A549 (cell line): Measurements from ENCODE around the gene NDUFB4. TPM values are rescaled to one million over a fixed set of nuclear protein-coding genes. Genes with fewer than 3 reads are reported as not detected.

ENCODE experiments used
- ATAC-seq, 2 experiments: fragments of 200-7000 bp in 1 of 2; fragments of >200 bp in 1 of 2; cut with Nextera tagmentation in 1 of 2; cut with Tn5 transposase in 1 of 2; 3 replicates each; pipeline versions ENCODE4 v1.8.0 to v1.9.1; 2018 to 2020; ENCODE audit warnings: mild to moderate bottlenecking in 1 of 2, moderate library complexity in 1 of 2
- CTCF ChIA-PET: fragments of 300-600 bp; sonication (Branson Sonifier 250); formaldehyde crosslinking; extraction: SDS; loops from one replicate; lab custom pipeline; 2021; ENCODE audit warnings: antibody characterized with exemption, inconsistent platforms; lab: Yijun Ruan, JAX
- POLR2A ChIA-PET: fragments of 350-600 bp; formaldehyde crosslinking; extraction: SDS; loops from one replicate; lab custom pipeline; 2021; ENCODE audit warnings: antibody characterized with exemption, inconsistent platforms; lab: Yijun Ruan, JAX
- DNase-seq, 2 experiments: peaks; one replicate each; pipeline versions ENCODE4 v3.0.0 to v3.0.0-alpha.2; 2011 to 2016; ENCODE audit warnings: low read depth in 1 of 2, low spot score in 1 of 2
- FAIRE-seq: peaks from 2 replicates; lab custom pipeline; 2011; peaks lifted over from hg19 to GRCh38; lab: Jason Lieb, UNC
- H3K27ac ChIP-seq, 2 experiments: fragments of >200 bp; sonication (Bioruptor Twin); formaldehyde crosslinking; 3 replicates each; pipeline ENCODE4 v1.5.1; 2016 to 2017
- H3K4me1 ChIP-seq: fragments of >200 bp; sonication (Bioruptor Twin); formaldehyde crosslinking; 3 replicates; pipeline ENCODE4 v1.6.1; 2016
- H3K4me2 ChIP-seq: fragments of >200 bp; sonication (Bioruptor Twin); formaldehyde crosslinking; 3 replicates; pipeline ENCODE4 v1.6.1; 2016
- H3K4me3 ChIP-seq: fragments of >200 bp; sonication (Bioruptor Twin); formaldehyde crosslinking; 3 replicates; pipeline ENCODE4 v1.5.1; 2016
- H3K9me3 ChIP-seq: fragments of >200 bp; sonication (Bioruptor Twin); formaldehyde crosslinking; 3 replicates; pipeline ENCODE4 v1.6.1; 2016
- CBX8 ChIP-seq: fragments of 200-600 bp; sonication (generic); IDR thresholded peaks from 2 replicates; pipeline ENCODE4 v1.6.1; 2016
- CEBPB ChIP-seq, 2 experiments: fragments of >200 bp in 1 of 2; sonication (Bioruptor Twin) in 1 of 2; formaldehyde crosslinking in 1 of 2; IDR thresholded peaks; 2 replicates each; pipeline ENCODE4 v1.6.1; 2012 to 2016
- CHD2 ChIP-seq: fragments of 150-350 bp; IDR thresholded peaks from 2 replicates; pipeline ENCODE4 v1.6.1; 2014; ENCODE audit warnings: low read length; ENCODE audit not compliant: partially characterized antibody
- EHMT2 ChIP-seq: fragments of 200-600 bp; sonication (generic); IDR thresholded peaks from 2 replicates; pipeline ENCODE4 v1.6.1; 2016; ENCODE audit warnings: antibody characterized with exemption, low read depth, mild to moderate bottlenecking, moderate library complexity
- EP300 ChIP-seq, 2 experiments: fragments of >200 bp; sonication (Bioruptor Twin); formaldehyde crosslinking; IDR thresholded peaks; 2 replicates in 1 of 2; 3 replicates in 1 of 2; pipeline ENCODE4 v1.6.1; 2016 to 2017
- ESRRA ChIP-seq: fragments of 150-350 bp; IDR thresholded peaks from 2 replicates; pipeline ENCODE4 v1.6.1; 2014; ENCODE audit warnings: mild to moderate bottlenecking, low read length, borderline replicate concordance
- FOXS1 ChIP-seq: fragments of 250-450 bp; sonication (Bioruptor Pico); IDR thresholded peaks from 2 replicates; pipeline ENCODE4 v1.5.0; 2020; ENCODE audit warnings: mild to moderate bottlenecking, moderate library complexity
- GATA3 ChIP-seq: IDR thresholded peaks from 2 replicates; pipeline ENCODE4 v1.6.1; 2012; ENCODE audit warnings: borderline replicate concordance
- HDAC2 ChIP-seq: fragments of 200-600 bp; sonication (generic); IDR thresholded peaks from 2 replicates; pipeline ENCODE4 v1.6.1; 2016
- HOXB5 ChIP-seq: fragments of 250-450 bp; sonication (Bioruptor Pico); IDR thresholded peaks from 2 replicates; pipeline ENCODE4 v1.5.0; 2020; ENCODE audit warnings: mild to moderate bottlenecking, moderate library complexity
- JUN ChIP-seq, 2 experiments: fragments of >200 bp; sonication (Bioruptor Twin); formaldehyde crosslinking; IDR thresholded peaks; 2 replicates in 1 of 2; 3 replicates in 1 of 2; pipeline ENCODE4 v1.6.1; 2016 to 2017
- JUNB ChIP-seq: fragments of >200 bp; sonication (Bioruptor Twin); formaldehyde crosslinking; IDR thresholded peaks from 2 replicates; pipeline ENCODE4 v1.6.1; 2016
- KDM5A ChIP-seq: fragments of 200-600 bp; sonication (generic); IDR thresholded peaks from 2 replicates; pipeline ENCODE4 v1.6.1; 2016; ENCODE audit warnings: antibody characterized with exemption, mild to moderate bottlenecking
- MYC ChIP-seq: IDR thresholded peaks from 2 replicates; pipeline ENCODE4 v1.6.1; 2012; ENCODE audit warnings: mild to moderate bottlenecking, inconsistent platforms, low read length, improper control_type of control experiment, borderline replicate concordance
- NR3C1 ChIP-seq: fragments of >200 bp; sonication (Bioruptor Twin); formaldehyde crosslinking; IDR thresholded peaks from 3 replicates; pipeline ENCODE4 v1.6.1; 2017
- PHF8 ChIP-seq: fragments of 200-600 bp; sonication (generic); IDR thresholded peaks from 2 replicates; pipeline ENCODE4 v1.6.1; 2016; ENCODE audit warnings: low read depth, mild to moderate bottlenecking, antibody characterized with exemption, moderate library complexity, borderline replicate concordance
- POLR2A ChIP-seq: IDR thresholded peaks from 2 replicates; pipeline ENCODE4 v1.6.1; 2012; ENCODE audit warnings: mild to moderate bottlenecking, low read length
- RAD21 ChIP-seq, 2 experiments: fragments of >200 bp in 1 of 2; sonication (Bioruptor Twin) in 1 of 2; formaldehyde crosslinking in 1 of 2; IDR thresholded peaks in 1 of 2; conservative IDR thresholded peaks in 1 of 2; 2 replicates in 1 of 2; 3 replicates in 1 of 2; pipeline ENCODE4 v1.6.1; 2012 to 2018; ENCODE audit warnings: inconsistent platforms in 1 of 2
- RARB ChIP-seq: fragments of 250-450 bp; sonication (Bioruptor Pico); IDR thresholded peaks from 2 replicates; pipeline ENCODE4 v1.8.0; 2021; ENCODE audit warnings: mild to moderate bottlenecking, moderate library complexity
- RCOR1 ChIP-seq: fragments of 150-350 bp; IDR thresholded peaks from 2 replicates; pipeline ENCODE4 v1.6.1; 2014; ENCODE audit warnings: antibody characterized with exemption, low read length, low read depth
- RFX5 ChIP-seq: fragments of 450-650 bp; IDR thresholded peaks from 2 replicates; pipeline ENCODE4 v1.7.1; 2014; ENCODE audit warnings: antibody characterized with exemption, mild to moderate bottlenecking, moderate library complexity
- ZC3H11A ChIP-seq: fragments of 450-650 bp; IDR thresholded peaks from 2 replicates; pipeline ENCODE4 v1.6.1; 2014; ENCODE audit warnings: antibody characterized with exemption, mild to moderate bottlenecking
- ZFP36 ChIP-seq: fragments of 450-650 bp; IDR thresholded peaks from 2 replicates; pipeline ENCODE4 v1.6.1; 2014; ENCODE audit warnings: borderline replicate concordance; ENCODE audit not compliant: partially characterized antibody
- WGBS: methylation state at CpG from one replicate; pipeline ENCODE4 v1.1.6; 2017; ENCODE audit errors: missing lambda C conversion rate; 5-methylcytosine and 5-hydroxymethylcytosine counted together
- polyA minus RNA-seq: library from RNA; depleted of rRNA, polyadenylated mRNA; stranded (reverse); fragments of >200 nt; gene quantifications from 2 replicates; pipeline ENCODE4 v1.2.3, GENCODE V29; 2011; rRNA and poly(A)+ RNA removed
- polyA plus RNA-seq, 4 experiments: library from polyadenylated mRNA; depleted of rRNA in 3 of 4; stranded (reverse); fragments of >200 nt; fragmentation: RNase III in 1 of 4; extraction: RNeasy Plus Mini Kit Qiagen cat#74134 plus additional on column Dnase treatment in 1 of 4; gene quantifications; 2 replicates in 3 of 4; 3 replicates in 1 of 4; pipeline ENCODE4 v1.2.3, GENCODE V29; 2011 to 2017
- TF ChIP-seq, protein P1 (sequence below): fragments of >200 bp; sonication (Bioruptor Twin); formaldehyde crosslinking; IDR thresholded peaks from 3 replicates; pipeline ENCODE4 v1.6.1; 2016
- TF ChIP-seq, protein P2 (sequence below): IDR thresholded peaks from 2 replicates; pipeline ENCODE4 v1.6.1; 2012; ENCODE audit warnings: low read depth, borderline replicate concordance
- TF ChIP-seq, protein P3 (sequence below): IDR thresholded peaks from 2 replicates; pipeline ENCODE4 v1.6.1; 2012
- TF ChIP-seq, protein P4 (sequence below): IDR thresholded peaks from 2 replicates; pipeline ENCODE4 v1.6.1; 2012
- TF ChIP-seq, protein P5 (sequence below): fragments of 150-350 bp; IDR thresholded peaks from 2 replicates; pipeline ENCODE4 v1.6.1; 2014; ENCODE audit warnings: low read depth, mild to moderate bottlenecking, low read length
- TF ChIP-seq, protein P6 (sequence below): fragments of 250-450 bp; sonication (Bioruptor Pico); IDR thresholded peaks from 2 replicates; pipeline ENCODE4 v1.5.0; 2021; ENCODE audit warnings: mild to moderate bottlenecking, moderate library complexity, borderline replicate concordance

NDUFB4 gene
- polyA plus RNA-seq (2011; rRNA removed) (204 and 239 TPM in 2 replicates), polyA plus RNA-seq (2017; fragmentation: RNase III; extraction: RNeasy Plus Mini Kit Qiagen cat#74134 plus additional on column Dnase treatment) (686 to 747 TPM (median 709 TPM) in 3 replicates), polyA minus RNA-seq (188 and 319 TPM in 2 replicates)
- 366 and 409 TPM in 2 replicates for polyA plus RNA-seq (2012; cell fraction: cytosol; rRNA removed)
- polyA plus RNA-seq (2012; cell fraction: nucleus; rRNA removed) = 180 and 183 TPM in 2 replicates

DNA sequence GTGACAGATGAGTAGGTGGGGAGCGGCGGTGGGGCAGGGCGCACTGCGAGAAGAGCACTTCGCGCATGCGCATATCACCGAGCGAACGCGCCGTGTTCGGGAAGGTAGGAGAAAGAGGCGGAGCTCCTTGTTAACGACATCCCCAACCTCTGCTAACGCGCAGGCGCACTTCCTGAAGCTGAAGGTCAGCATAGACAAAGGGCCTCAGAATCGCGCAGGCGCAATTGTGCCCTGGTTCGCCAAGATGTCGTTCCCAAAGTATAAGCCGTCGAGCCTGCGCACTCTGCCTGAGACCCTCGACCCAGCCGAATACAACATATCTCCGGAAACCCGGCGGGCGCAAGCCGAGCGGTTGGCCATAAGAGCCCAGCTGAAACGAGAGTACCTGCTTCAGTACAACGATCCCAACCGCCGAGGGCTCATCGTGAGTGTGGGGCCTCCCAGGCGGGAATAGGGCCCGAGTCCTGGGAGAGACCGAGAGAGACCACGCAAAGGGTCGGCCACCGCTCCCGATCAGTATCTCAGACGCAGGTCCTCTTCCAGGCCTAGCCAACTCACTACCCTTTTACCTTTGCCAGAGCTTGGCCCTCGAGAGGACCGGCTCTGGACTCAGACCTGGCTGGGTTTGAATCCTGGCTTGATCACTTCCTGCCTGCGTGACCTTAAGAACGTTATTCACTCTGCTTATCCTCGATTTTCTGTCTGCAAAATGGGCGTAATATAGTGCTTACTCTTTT is at the start of gene NDUFB4:
TSS of gene NDUFB4 (plus strand) at position 221 of the 737 bp plus-strand sequence. CDS start at position 245, 24 bp downstream.
- H3K27ac ChIP-seq = peak within 1 kb of the TSS; percentile 94
- H3K4me2 ChIP-seq = peak within 1 kb of the TSS; percentile 76
- peak within 1 kb of the TSS; percentile 81 for H3K4me3 ChIP-seq
- POLR2A ChIA-PET = interaction anchor here (0.6 to 1.8 kb wide), 13 partner anchors 9 to 247 kb away, joined by 3 to 11 read pairs (median 4); partner anchors contain the start of genes GTF2E1, HGD, LRRC58 and RABL3
- peak; percentile 92 to 99 for DNase-seq
- H3K9me3 ChIP-seq = no peaks in the 10 kb centered on the region
- TF ChIP-seq HDAC2 (0 out of 2 replicates have a peak, but pooled peaks have one; percentile 43), CHD2 (no peak), ESRRA (peak; percentile 81; the same call in 1 of the 2 replicates), PHF8 (peak; percentile 77), JUN (IDR thresholded peaks at IDR 0.05) (peak in 1 of 2 experiments; percentile 76; a peak in 3 of 5 replicates), ZFP36 (no peak), RCOR1 (no peak), KDM5A (peak; percentile 69; the same call in 1 of the 2 replicates), NR3C1 (no peak), GATA3 (no peak), CBX8 (no peak), MYC (no peak), CEBPB (IDR thresholded peaks at IDR 0.05) (no peak), POLR2A (peak; percentile 75)
- TF ChIP-seq, protein P1, sequence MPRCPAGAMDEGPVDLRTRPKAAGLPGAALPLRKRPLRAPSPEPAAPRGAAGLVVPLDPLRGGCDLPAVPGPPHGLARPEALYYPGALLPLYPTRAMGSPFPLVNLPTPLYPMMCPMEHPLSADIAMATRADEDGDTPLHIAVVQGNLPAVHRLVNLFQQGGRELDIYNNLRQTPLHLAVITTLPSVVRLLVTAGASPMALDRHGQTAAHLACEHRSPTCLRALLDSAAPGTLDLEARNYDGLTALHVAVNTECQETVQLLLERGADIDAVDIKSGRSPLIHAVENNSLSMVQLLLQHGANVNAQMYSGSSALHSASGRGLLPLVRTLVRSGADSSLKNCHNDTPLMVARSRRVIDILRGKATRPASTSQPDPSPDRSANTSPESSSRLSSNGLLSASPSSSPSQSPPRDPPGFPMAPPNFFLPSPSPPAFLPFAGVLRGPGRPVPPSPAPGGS = peak; percentile 56; the same call in 1 of the 3 replicates
- TF ChIP-seq, protein P2, sequence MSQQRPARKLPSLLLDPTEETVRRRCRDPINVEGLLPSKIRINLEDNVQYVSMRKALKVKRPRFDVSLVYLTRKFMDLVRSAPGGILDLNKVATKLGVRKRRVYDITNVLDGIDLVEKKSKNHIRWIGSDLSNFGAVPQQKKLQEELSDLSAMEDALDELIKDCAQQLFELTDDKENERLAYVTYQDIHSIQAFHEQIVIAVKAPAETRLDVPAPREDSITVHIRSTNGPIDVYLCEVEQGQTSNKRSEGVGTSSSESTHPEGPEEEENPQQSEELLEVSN = 0 out of 2 replicates have a peak, but pooled peaks have one; percentile 26
- TF ChIP-seq, protein P3, sequence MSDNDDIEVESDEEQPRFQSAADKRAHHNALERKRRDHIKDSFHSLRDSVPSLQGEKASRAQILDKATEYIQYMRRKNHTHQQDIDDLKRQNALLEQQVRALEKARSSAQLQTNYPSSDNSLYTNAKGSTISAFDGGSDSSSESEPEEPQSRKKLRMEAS = peak; percentile 48
- ATAC-seq = peak; percentile 94 to 98
- CTCF ChIA-PET = interaction anchor here (1.2 to 2.4 kb wide), 3 partner anchors 26 to 199 kb away, joined by 3 to 5 read pairs (median 5); no protein-coding TSS in a partner anchor
- H3K4me1 ChIP-seq = peaks cover 12% of the 10 kb centered on the region; the same call in 2 of the 3 replicates
- peak; percentile 99 for FAIRE-seq
- 1% methylated on average over 49 of the region's 53 CpGs for WGBS

DNA sequence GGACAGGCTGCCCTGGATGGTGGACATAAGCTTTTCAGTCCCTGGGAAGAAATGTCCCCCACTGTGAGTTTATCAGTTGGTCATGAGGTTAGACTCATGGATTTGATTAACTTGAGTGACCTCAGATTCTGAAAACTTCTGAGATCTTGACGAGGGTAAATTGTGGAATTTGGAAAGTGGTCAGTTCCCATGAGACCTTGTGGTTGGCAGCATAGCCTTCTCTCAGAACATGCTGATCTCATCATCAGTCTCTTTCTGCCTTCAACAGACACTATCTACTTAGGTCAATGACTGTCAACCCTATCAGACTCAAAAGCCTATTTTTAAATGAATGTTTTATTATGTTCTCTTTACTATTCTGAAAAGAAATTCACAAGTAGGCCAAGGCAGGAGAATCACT is 45.6 kb upstream of the NDUFB4 start:
- Histone ChIP-seq H3K27ac (no peak overlapping the region), H3K9me3 (no peaks in the 10 kb centered on the region), H3K4me3 (no peak overlapping the region), H3K4me2 (no peak overlapping the region), H3K4me1 (no peaks in the 10 kb centered on the region)
- ATAC-seq (no peak), DNase-seq (no peak), FAIRE-seq (no peak)
- 50% methylated on average over 1 of the region's 1 CpG for WGBS
- ChIA-PET POLR2A (no interaction called here), CTCF (interaction anchor here (0.9 to 10.7 kb wide), 2 partner anchors 9 to 133 kb away, joined by 3 to 73 read pairs; no protein-coding TSS in a partner anchor)
- TF ChIP-seq EHMT2 = no peak
- no peak for TF ChIP-seq POLR2A
- no peak for TF ChIP-seq CHD2
- no peak for TF ChIP-seq HOXB5
- TF ChIP-seq, protein P4, sequence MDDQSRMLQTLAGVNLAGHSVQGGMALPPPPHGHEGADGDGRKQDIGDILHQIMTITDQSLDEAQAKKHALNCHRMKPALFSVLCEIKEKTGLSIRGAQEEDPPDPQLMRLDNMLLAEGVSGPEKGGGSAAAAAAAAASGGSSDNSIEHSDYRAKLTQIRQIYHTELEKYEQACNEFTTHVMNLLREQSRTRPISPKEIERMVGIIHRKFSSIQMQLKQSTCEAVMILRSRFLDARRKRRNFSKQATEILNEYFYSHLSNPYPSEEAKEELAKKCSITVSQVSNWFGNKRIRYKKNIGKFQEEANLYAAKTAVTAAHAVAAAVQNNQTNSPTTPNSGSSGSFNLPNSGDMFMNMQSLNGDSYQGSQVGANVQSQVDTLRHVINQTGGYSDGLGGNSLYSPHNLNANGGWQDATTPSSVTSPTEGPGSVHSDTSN = no peak
- no peak for TF ChIP-seq RAD21 (conservative IDR thresholded peaks at IDR 0.05 in 1 of 2, IDR thresholded peaks at IDR 0.05 in 1 of 2)
- no peak for TF ChIP-seq JUNB
- TF ChIP-seq, protein P5, sequence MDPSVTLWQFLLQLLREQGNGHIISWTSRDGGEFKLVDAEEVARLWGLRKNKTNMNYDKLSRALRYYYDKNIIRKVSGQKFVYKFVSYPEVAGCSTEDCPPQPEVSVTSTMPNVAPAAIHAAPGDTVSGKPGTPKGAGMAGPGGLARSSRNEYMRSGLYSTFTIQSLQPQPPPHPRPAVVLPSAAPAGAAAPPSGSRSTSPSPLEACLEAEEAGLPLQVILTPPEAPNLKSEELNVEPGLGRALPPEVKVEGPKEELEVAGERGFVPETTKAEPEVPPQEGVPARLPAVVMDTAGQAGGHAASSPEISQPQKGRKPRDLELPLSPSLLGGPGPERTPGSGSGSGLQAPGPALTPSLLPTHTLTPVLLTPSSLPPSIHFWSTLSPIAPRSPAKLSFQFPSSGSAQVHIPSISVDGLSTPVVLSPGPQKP = no peak
- no peak for TF ChIP-seq MYC
- TF ChIP-seq ZFP36 = no peak
- no peak for TF ChIP-seq RFX5
- TF ChIP-seq RARB (CRISPR knock-in tag) = no peak
- no peak for TF ChIP-seq ZC3H11A
- TF ChIP-seq GATA3 = no peak
- TF ChIP-seq FOXS1 (CRISPR knock-in tag) = no peak
- TF ChIP-seq CEBPB (IDR thresholded peaks at IDR 0.05) = no peak
- TF ChIP-seq, protein P1 = no peak
- TF ChIP-seq EP300 (IDR thresholded peaks at IDR 0.05) = no peak
- TF ChIP-seq, protein P6, sequence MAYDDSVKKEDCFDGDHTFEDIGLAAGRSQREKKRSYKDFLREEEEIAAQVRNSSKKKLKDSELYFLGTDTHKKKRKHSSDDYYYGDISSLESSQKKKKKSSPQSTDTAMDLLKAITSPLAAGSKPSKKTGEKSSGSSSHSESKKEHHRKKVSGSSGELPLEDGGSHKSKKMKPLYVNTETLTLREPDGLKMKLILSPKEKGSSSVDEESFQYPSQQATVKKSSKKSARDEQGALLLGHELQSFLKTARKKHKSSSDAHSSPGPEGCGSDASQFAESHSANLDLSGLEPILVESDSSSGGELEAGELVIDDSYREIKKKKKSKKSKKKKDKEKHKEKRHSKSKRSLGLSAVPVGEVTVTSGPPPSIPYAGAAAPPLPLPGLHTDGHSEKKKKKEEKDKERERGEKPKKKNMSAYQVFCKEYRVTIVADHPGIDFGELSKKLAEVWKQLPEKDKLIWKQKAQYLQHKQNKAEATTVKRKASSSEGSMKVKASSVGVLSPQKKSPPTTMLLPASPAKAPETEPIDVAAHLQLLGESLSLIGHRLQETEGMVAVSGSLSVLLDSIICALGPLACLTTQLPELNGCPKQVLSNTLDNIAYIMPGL = no peak
